Kidney (tissue), 14 donors: ENCODE measurements around the gene NEK4. TPM values are rescaled to one million over a fixed set of nuclear protein-coding genes. Genes with fewer than 3 reads are reported as not detected.

ENCODE experiments used
- DNase-seq, 5 donors: peaks; one replicate each; pipeline ENCODE4 v3.0.0-alpha.2; 2013 to 2020
- FAIRE-seq: peaks from 2 replicates; lab custom pipeline; 2012; peaks lifted over from hg19 to GRCh38; lab: Jason Lieb, UNC
- H3K27ac ChIP-seq, 2 donors: one replicate each; pipeline ENCODE4 v1.7.0; 2013; ENCODE audit warnings: low read depth in 2 of 2, low read length in 2 of 2, inconsistent platforms in 1 of 2
- H3K27me3 ChIP-seq: one replicate; pipeline ENCODE4 v1.7.1; 2013; ENCODE audit warnings: low read length, inconsistent platforms; ENCODE audit not compliant: control insufficient read depth, insufficient read depth
- H3K36me3 ChIP-seq, 3 donors: one replicate each; pipeline versions ENCODE4 v1.7.0 to v1.7.1; 2013; ENCODE audit warnings: low read length in 3 of 3, control low read depth in 1 of 3, inconsistent platforms in 1 of 3; ENCODE audit not compliant: insufficient read depth in 3 of 3, control insufficient read depth in 2 of 3
- H3K4me1 ChIP-seq, 3 donors: one replicate each; pipeline versions ENCODE4 v1.7.0 to v1.7.1; 2013; ENCODE audit warnings: low read length in 3 of 3, inconsistent platforms in 1 of 3, low read depth in 1 of 3; ENCODE audit not compliant: control insufficient read depth in 2 of 3, insufficient read depth in 2 of 3
- H3K4me3 ChIP-seq, 3 donors: one replicate each; pipeline versions ENCODE4 v1.7.0 to v1.8.1; 2013; ENCODE audit warnings: low read length in 3 of 3, control low read depth in 1 of 3, inconsistent platforms in 1 of 3
- H3K9ac ChIP-seq, 3 donors: one replicate each; pipeline versions ENCODE4 v1.7.0 to v1.7.1; 2013; ENCODE audit warnings: low read length in 3 of 3, control low read depth in 1 of 3, inconsistent platforms in 1 of 3
- H3K9me3 ChIP-seq, 3 donors: one replicate each; pipeline versions ENCODE4 v1.7.0 to v1.7.1; 2013; ENCODE audit warnings: low read length in 3 of 3, control low read depth in 1 of 3, inconsistent platforms in 1 of 3; ENCODE audit not compliant: control insufficient read depth in 2 of 3, insufficient read depth in 1 of 3
- CTCF ChIP-seq: IDR thresholded peaks from 3 replicates; pipeline ENCODE4 v1.5.1; 2012; ENCODE audit warnings: mild to moderate bottlenecking, moderate library complexity, borderline replicate concordance; ENCODE audit not compliant: insufficient read depth; ENCODE audit errors: extremely low read depth
- intact Hi-C: fragments of 100-400 bp; cut with DNase I; formaldehyde crosslinking; loops from one replicate; pipeline ENCODE4 v1.11.1; 2022
- polyA plus RNA-seq: library from polyadenylated mRNA; stranded (reverse); fragments of 350-450 nt; fragmentation: Illumina TruSeq; extraction: RNeasy Lipid Tissue Mini Kit (QIAGEN cat#74804); gene quantifications from one replicate; pipeline ENCODE4 v1.2.3, GENCODE V29; 2014; ENCODE audit warnings: low read depth, low replicate concordance; ENCODE audit not compliant: insufficient read depth
- total RNA-seq: library from RNA; stranded (reverse); fragmentation: NEBNext Ultra II Directional; extraction: Animal tissue kit (Norgen Biotek cat#: 25700); gene quantifications from one replicate; pipeline ENCODE4 v1.2.1, GENCODE V29; 2021
- donor health status: control.
- donor health status: control.
- donor health status: control.
- donor health status: control.
- donor health status: control.
- donor health status: DM: yes; HTN: yes; CAD: no.
- donor health status: Normal renal cell carcinoma (clear cell type).

The NEK4 gene
- total and polyA plus RNA-seq, 2 donors from 2014 or later = 5.5 to 27.9 TPM

- intact Hi-C loops = no loop called here
- no peak for TF ChIP-seq CTCF
Observed at GRCh38 chr3:52781741-52782140, 11.0 kb upstream of the NEK4 start.

DNA sequence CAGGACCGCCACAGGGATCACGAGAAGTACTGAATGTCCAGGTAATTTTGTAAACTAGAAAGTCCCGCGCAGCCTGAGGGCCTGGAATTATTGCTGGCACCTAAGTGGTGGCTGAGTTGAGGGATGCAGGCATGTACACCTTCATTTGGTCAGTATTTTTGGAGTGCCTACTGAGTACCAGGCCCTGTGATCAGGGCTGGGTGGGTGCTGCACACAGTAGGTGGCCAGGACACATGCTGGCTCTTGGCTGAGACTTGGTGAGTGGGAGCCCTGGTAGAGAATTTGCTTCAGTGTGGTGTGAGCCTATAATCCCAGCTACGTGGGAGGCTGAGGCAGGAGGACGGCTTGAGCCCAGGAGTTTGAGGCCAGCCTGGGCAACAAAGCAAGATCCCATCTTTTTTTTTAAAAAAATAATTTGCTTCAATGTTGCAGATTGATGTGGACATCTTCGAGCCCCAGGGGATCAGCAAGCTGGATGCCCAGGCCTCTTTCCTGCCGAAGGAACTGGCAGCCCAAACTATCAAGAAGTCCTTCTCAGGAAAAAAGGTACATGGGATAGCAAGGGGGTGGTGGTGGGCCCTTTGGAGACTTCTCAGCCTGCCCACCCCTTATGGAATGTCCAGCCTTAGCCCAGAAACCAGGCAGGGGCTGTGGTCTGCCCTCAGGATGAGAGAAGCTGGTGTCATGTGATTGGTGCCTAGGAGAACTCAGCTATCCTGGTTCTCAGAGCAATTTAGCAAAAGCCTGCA is 9.3 kb upstream of the NEK4 start:
- TF ChIP-seq CTCF = no peak
- no peak overlapping the region for H3K4me3 ChIP-seq
- no peaks in the 10 kb centered on the region for H3K36me3 ChIP-seq
- H3K9ac ChIP-seq = no peak overlapping the region
- H3K27ac ChIP-seq = no peak overlapping the region
- FAIRE-seq (no peak), DNase-seq (no peak)
- intact Hi-C loops = no loop called here
- no peaks in the 10 kb centered on the region for H3K27me3 ChIP-seq
- H3K9me3 ChIP-seq = no peaks in the 10 kb centered on the region
- H3K4me1 ChIP-seq = no peaks in the 10 kb centered on the region

More at GRCh38 chr3:52781741-52782140, 11.0 kb upstream of the NEK4 start:
- Histone ChIP-seq H3K4me1 (no peaks in the 10 kb centered on the region), H3K9me3 (no peaks in the 10 kb centered on the region), H3K4me3 (no peak overlapping the region), H3K27me3 (no peaks in the 10 kb centered on the region), H3K36me3 (no peaks in the 10 kb centered on the region), H3K27ac (no peak overlapping the region), H3K9ac (no peak overlapping the region)
- peak in 1 of 5 donors; percentile 5 for DNase-seq
- FAIRE-seq = no peak

DNA sequence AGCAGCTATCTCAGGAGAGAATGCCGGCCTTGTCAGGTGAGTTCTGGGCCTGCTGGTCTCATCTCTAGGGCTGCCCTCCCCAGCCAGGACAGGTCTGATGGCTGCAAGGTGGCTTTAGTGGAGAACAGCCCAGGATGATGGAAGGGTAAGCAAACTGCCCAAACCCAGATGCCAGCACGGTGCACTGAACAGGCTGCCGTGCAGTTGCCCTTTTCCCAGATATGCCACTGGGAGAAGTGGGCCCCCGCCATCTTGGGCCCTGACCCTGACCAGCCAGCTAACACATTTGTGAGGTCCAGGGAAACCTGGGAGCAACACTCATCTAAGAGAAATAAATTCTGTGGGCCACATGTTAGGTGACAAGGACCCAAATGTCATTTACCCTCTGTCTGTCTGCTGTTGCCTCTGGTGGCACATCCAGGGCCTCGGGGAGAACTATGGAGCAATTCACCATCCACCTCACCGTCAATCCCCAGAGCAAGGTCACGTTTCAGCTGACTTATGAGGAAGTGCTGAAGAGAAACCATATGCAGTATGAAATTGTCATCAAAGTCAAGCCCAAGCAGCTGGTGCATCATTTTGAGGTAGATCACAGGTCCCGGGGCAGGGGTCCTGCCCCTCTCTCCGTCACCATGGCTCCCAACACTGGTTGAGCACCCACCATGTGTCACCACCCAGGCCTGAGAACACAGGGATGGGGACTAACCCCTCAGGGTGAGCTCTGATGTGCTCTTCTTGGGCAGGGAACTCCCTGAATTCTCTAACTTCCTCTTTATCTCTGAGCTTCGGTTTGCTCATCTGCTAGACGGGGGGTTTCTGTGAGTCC is 8.5 kb upstream of the NEK4 start:
- Histone ChIP-seq H3K36me3 (no peaks in the 10 kb centered on the region), H3K27ac (no peak overlapping the region), H3K27me3 (no peaks in the 10 kb centered on the region), H3K9me3 (no peaks in the 10 kb centered on the region), H3K4me3 (no peak overlapping the region), H3K4me1 (no peaks in the 10 kb centered on the region), H3K9ac (no peak overlapping the region)
- FAIRE-seq = no peak
- DNase-seq = peak in 1 of 5 donors; percentile 6
- intact Hi-C loops = no loop called here
- TF ChIP-seq CTCF = no peak
